ENCODE measurements around the gene NOP14. TPM values are rescaled to one million over a fixed set of nuclear protein-coding genes. Genes with fewer than 3 reads are reported as not detected.

NOP14 gene
- total RNA-seq, 6 experiments from 2014 or later, result 34.8 to 39.4 (median 37.0) TPM

GRCh38 chr4:2930758-2931511, 32.3 kb downstream of the NOP14 start:
- Mint-ChIP-seq H3K27me3 (ENCODE audit: insufficient read depth) (peaks cover 4% of the 10 kb centered on the region; the same call in 1 of the 2 replicates), H3K36me3 (ENCODE audit: low read depth) (peaks cover 28% of the 10 kb centered on the region), H3K27ac (no peak overlapping the region), H3K4me3 (no peak overlapping the region), H3K4me1 (ENCODE audit: low read depth) (peaks cover 13% of the 10 kb centered on the region), H3K9me3 (no peaks in the 10 kb centered on the region; the same call in 1 of the 2 replicates)
- peak; percentile 58 for TF ChIP-seq CTCF (IDR thresholded peaks at IDR 0.05)
- DNase-seq, result no peak

DNA sequence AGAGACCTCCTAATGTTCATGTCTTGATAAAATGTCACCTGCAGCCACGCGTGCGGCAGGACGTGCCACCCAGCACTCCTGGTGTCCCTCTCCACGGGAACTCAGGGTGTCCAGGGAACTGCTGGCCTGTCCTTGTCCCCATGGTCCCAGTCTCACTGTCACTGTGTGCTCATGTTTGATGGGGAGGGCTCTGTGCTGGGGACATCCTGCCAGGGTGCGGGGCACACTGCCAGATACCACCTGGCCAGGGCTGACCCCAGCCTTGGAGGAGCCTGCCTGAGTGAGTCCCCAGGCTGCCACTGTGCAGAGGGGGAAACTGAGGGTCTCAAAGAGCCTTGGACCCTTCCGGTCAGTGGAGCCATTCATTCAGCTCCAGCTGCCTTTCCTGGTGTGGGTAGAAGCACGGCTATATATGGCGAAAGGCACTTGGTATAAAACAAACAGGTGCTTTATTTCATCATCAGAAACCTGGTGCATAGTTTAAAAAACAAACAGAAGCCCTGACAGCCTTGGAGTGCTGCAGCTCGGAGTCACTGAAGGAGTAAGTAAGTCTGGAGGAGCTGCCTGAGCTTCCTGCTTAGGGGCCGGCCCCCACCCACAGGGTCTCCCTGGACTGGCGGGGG, 33.0 kb downstream of the NOP14 start:
- Mint-ChIP-seq H3K4me1 (ENCODE audit: low read depth) (peaks cover 6% of the 10 kb centered on the region), H3K9me3 (no peaks in the 10 kb centered on the region; the same call in 1 of the 2 replicates), H3K36me3 (ENCODE audit: low read depth) (peaks cover 27% of the 10 kb centered on the region), H3K27me3 (ENCODE audit: insufficient read depth) (peaks cover 4% of the 10 kb centered on the region; the same call in 1 of the 2 replicates), H3K27ac (no peak overlapping the region), H3K4me3 (no peak overlapping the region)
- TF ChIP-seq CTCF (IDR thresholded peaks at IDR 0.05), result no peak
- no peak for DNase-seq

GRCh38 chr4:2929469-2929868, 33.7 kb downstream of the NOP14 start:
- Mint-ChIP-seq H3K9me3 (no peaks in the 10 kb centered on the region; the same call in 1 of the 2 replicates), H3K4me3 (no peak overlapping the region), H3K36me3 (ENCODE audit: low read depth) (peaks cover 27% of the 10 kb centered on the region), H3K27me3 (ENCODE audit: insufficient read depth) (peaks cover 4% of the 10 kb centered on the region; the same call in 1 of the 2 replicates), H3K27ac (no peak overlapping the region), H3K4me1 (ENCODE audit: low read depth) (peaks cover 6% of the 10 kb centered on the region)
- no peak for DNase-seq
- no peak for TF ChIP-seq CTCF (IDR thresholded peaks at IDR 0.05)

- no peak overlapping the region for H3K4me3 Mint-ChIP-seq
- TF ChIP-seq CTCF (IDR thresholded peaks at IDR 0.05), result no peak
- peaks cover 6% of the 10 kb centered on the region for H3K4me1 Mint-ChIP-seq (ENCODE audit: low read depth)
- H3K27me3 Mint-ChIP-seq (ENCODE audit: insufficient read depth), result peaks cover 4% of the 10 kb centered on the region; the same call in 1 of the 2 replicates
- no peaks in the 10 kb centered on the region; the same call in 1 of the 2 replicates for H3K9me3 Mint-ChIP-seq
- H3K36me3 Mint-ChIP-seq (ENCODE audit: low read depth), result peaks cover 27% of the 10 kb centered on the region
- DNase-seq, result no peak
- peak overlapping the region; percentile 20; the same call in 1 of the 2 replicates for H3K27ac Mint-ChIP-seq
Observed at GRCh38 chr4:2928242-2929176, 34.7 kb downstream of the NOP14 start.

DNA sequence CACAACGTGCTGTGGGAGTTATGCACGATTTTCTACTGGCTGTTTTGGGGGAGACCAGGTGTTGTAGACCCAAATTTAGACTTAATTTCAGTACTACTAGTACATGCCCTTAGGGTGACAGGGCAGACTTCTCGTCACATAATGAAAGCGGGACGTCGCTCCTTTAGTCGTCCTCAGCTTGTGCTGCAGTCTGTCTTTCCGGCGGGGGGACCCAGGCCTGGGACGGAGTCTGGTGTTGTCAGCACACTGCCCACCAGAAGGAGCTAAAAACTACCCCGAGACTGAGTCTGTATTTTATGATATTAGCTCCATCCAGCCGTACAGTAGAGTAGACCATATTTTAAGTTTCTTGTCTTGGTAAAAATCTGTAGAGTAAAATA, 35.5 kb downstream of the NOP14 start:
- no peaks in the 10 kb centered on the region for H3K9me3 Mint-ChIP-seq
- H3K36me3 Mint-ChIP-seq (ENCODE audit: low read depth), result peaks cover 23% of the 10 kb centered on the region; the same call in 1 of the 2 replicates
- no peaks in the 10 kb centered on the region for H3K4me1 Mint-ChIP-seq (ENCODE audit: low read depth)
- H3K4me3 Mint-ChIP-seq, result no peak overlapping the region
- no peaks in the 10 kb centered on the region; the same call in 1 of the 2 replicates for H3K27me3 Mint-ChIP-seq (ENCODE audit: insufficient read depth)
- TF ChIP-seq CTCF (IDR thresholded peaks at IDR 0.05), result no peak
- peak overlapping the region; percentile 20; the same call in 1 of the 2 replicates for H3K27ac Mint-ChIP-seq
- DNase-seq, result no peak

Measured in HFFc6 (cell line).